DMS114 treated with DMSO at 0.1 percent for 48 hours (cell line): Measurements from ENCODE around the gene CPE.
"Not testable (repeated sequence)": the region's sequence is repeated elsewhere in the genome, so short reads cannot be mapped to it uniquely, and the experiment has no call there.

Experiments
- DNase-seq: peaks from one replicate; lab custom pipeline; 2025; ENCODE audit not compliant: unreplicated experiment; lab: John Stamatoyannopoulos, UW

Gene CPE

GRCh38 chr4:165403048-165403447 lies 24.2 kb downstream of the CPE start:
- no peak for DNase-seq

DNA sequence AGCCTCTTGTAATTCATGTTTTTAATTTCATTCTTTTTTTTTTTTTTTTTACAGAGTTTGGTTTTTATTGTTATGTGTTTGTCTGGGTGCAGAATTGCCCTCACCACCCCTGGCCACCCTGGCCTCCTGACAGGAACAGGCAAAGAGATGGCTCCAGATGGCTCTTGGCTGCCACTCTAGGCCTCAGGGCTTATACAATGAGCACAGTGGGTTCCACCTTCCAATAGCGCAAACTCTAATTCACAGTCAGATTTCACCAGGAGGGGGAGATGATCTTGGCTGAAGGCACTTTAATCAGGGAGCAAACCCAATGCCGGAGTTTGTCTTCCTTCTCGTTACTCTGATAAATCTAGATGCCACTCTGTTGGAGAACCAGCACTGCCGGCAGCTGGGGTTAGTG lies 24.8 kb downstream of the CPE start:
- no peak for DNase-seq

- DNase-seq = no peak
These were observed 25.3 kb downstream of the CPE start for GRCh38 chr4:165404080-165404479.

DNA sequence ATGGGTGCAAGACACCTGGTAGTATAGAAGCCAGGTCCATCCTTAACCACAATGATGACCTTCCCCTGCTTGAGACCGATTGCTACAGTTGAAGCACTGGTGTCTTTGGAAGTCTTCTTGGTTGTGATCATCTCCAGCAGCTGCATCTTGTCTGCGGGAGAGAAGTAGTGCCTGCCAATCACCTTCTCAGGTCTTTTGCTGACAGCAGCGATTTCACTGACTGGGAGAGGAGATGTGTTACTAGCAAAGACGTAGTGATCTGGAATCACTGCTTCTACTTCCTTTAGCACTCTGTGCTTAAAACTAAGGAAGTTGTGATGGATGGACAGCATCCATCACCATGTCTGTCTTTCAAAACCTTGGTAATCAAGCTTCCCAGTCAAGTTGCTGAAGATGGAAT lies 25.9 kb downstream of the CPE start:
- no peak for DNase-seq

DNA sequence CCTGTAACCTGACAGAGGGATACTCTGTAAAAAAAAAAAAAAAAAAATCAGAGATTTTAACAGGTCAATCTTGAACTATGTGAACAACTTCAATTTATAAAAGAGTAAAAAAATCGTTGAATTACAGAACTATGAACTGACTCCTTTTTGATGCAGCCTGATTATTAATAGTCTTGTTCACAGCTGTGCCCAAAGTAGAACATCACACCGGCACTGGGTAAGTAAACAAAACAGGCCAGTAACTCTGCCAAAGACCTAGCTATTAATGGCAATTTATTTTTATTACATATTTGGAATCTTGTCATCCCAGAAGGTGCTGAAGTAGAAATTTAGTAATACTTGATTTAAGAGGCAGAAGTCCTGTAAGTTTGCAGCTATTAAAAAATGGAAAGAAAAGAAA lies 31.4 kb downstream of the CPE start:
- no peak for DNase-seq

- no peak for DNase-seq
These were observed 37.1 kb downstream of the CPE start for GRCh38 chr4:165415910-165416309.

- DNase-seq = no peak
These were observed 39.3 kb downstream of the CPE start for GRCh38 chr4:165418073-165418472.

GRCh38 chr4:165425629-165426028 lies 46.8 kb downstream of the CPE start:
- no peak for DNase-seq

GRCh38 chr4:165426331-165426730 lies 47.5 kb downstream of the CPE start:
- no peak for DNase-seq

- no peak for DNase-seq
These were observed 48.0 kb downstream of the CPE start for GRCh38 chr4:165426823-165427222.

GRCh38 chr4:165428957-165429356 lies 50.1 kb downstream of the CPE start:
- DNase-seq = no peak

- no peak for DNase-seq
These were observed 54.7 kb downstream of the CPE start for GRCh38 chr4:165433529-165433928.

DNA sequence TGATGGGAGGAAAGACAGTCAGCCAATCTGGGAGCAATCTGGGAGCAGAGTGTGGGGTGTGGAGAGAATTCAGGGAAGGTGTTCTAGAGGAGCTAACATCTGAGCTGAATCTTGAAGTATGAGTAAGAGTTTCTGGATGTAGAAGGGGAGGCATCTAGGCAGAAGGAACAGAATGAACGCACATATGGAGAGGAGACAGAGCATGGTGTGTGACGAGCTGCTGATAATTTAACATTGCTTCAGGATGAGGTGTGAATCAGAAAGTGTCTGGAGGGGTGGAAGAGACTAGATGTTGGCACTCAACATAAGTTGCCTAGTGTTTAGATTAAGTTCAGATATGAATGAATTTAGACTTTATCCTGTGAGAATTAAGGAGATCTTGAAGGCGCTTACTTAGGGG lies 58.9 kb downstream of the CPE start:
- no peak for DNase-seq

DNA sequence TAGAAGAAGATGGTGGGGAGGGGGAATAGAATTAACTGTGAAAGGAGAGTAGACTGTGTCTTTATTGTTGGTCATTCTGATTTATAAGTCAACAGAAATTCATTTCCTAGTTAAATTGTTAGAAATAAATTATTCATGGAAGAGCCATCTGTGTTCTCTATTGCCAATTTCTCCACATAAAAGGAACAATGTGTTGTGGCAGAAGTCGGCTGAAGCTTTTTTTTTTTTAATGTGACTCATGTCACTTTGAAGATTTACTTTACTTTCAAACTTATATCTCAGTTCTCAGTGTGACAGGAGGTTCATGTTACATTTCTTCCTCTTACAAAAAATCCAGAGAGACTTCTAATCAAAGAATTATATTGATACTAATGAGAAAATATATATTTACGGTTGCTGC lies 60.5 kb downstream of the CPE start:
- no peak for DNase-seq

DNA sequence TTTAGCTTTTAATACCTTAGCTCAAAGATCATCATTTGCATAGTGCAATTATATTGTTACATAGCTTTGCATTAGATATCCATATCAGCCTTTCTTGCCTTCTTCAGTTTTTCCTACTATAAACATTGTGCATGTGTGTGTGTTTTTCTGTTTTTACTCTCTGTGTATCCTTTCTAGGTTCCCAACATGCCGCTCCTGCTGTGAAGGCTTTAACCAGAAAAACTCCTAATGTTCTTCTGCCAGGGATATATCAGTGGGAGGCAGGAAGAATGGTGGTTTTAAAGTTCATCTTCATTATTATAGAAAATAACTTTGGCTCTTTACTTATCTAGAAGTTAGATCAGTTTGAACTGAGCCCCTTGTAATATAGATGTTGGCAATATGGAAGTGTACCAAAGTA lies 61.2 kb downstream of the CPE start:
- DNase-seq = no peak

DNA sequence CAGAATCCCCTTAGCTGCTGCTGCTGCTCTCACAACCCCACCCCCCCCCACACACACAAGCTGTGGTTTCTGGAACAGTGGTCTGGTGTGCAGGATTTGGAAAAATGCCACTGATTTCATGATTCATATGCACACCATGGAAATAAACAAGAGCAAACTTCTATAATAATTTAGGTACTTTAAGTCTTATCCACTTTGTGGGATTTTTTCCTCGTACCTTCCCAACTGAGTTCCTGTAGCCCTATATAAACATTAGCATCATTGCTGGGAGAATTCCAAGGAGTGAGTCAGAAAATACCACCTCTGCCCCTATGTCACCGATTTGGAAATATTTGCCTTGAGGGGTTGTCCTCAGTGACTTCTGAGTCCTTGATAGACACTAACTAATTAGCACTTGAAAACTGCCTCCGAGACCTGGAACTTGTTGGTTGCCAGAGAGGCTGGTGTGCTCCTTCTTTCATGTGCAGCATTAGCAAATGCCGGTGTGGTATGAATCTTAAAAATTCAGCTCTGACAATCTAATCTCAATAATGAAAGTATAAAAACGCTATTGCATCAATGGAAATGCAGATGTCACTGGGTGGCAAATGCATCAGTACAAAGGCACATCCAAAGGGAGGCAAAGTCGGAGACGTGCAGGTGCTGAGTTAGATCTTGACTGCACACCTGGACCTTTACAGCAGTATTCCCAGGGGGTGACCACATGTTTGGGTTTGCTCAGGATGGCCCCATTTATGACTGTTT lies 61.8 kb downstream of the CPE start:
- no peak for DNase-seq

DNA sequence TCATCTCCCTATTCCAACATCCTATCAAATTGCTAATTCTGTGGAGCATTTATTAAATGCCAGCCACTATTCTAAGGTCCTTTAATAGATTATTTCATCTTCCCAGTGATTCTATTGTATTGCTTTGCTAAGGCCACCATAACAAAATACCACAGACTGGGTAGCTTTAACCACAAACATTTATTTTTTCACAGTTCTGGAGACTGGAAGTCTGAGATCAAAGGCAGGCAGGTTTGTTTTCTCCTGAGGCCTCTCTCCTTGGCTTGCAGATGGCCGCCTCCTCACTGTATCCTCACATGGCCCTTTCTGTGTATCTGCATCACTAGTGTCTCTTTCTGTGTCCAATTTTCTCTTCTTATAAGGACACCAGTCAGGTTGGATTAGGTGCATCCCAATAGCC lies 64.5 kb downstream of the CPE start:
- no peak for DNase-seq

- no peak for DNase-seq
These were observed 69.9 kb downstream of the CPE start for GRCh38 chr4:165448700-165449099.

DNA sequence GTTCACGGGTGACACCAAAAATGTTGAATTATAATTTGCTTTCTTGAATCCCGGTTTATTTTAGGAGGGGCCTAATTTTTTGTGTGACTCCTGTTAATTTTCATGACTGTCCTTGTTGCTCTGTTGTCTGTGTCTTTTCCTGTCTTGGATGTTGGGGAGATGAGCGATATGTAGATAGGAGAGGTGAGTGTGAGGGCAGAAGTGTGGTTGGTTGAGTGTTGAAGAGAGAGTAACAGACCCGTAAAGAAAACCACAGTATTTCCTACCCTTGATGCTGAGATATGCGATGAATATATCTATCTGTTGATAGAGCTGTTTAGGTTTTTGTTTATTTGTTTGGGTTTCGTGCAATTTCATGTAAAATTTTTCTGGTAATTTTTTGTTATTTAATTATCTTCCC lies 70.5 kb downstream of the CPE start:
- no peak for DNase-seq

GRCh38 chr4:165450871-165451270 lies 72.1 kb downstream of the CPE start:
- DNase-seq = no peak

DNA sequence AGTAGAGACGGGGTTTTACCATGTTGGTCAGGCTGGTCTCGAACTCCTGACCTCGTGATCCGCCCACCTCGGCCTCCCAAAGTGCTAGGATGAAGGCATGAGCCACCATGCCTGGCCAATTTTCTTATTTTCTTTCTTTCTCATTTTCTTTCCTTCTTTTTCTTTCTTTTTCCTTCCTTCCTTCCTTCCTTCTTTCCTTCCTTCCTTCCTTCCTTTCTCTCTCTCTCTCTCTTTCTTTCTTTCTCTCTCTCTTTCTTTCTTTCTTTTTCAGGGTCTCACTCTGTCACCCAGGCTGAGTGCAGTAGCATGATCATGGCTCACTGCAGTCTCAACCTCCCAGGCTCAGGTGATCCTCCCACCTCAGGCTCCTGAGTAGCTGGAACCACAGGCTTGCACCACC lies 74.3 kb downstream of the CPE start:
- DNase-seq = not testable (repeated sequence)

GRCh38 chr4:165454426-165454825 lies 75.6 kb downstream of the CPE start:
- no peak for DNase-seq

DNA sequence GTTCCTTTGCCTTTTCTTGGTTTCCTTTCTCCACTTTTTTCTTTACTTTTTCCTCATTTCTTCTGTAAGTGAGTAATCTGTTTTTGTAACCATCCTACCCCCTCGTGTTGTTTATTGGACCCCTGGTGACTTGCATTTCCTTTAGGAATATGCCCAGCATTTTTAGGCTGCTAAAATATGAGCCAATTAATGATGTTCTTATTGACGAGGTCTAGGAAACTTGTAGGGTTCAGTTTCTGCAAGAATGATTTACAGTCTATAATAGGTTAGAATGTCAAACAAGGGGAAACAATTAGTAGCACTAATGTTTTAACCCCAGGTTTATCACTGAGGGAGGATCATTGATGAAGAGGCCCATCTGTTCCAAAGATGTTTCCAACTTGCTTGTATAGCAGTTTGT lies 79.0 kb downstream of the CPE start:
- DNase-seq = no peak
